Keratinocyte (primary cell): ENCODE results near the gene CDYL2. TPM values are rescaled to one million over a fixed set of nuclear protein-coding genes. Genes with fewer than 3 reads are reported as not detected.

Experiments
- DNase-seq: peaks from one replicate; pipeline ENCODE4 v3.0.0-alpha.2; 2011; ENCODE audit warnings: low read depth, missing footprints, low spot score
- FAIRE-seq: peaks from 2 replicates; lab custom pipeline; 2011; peaks lifted over from hg19 to GRCh38; lab: Jason Lieb, UNC
- H2AFZ ChIP-seq: 2 replicates; pipeline ENCODE4 v1.6.0; 2012; ENCODE audit warnings: low read length, control low read depth, inconsistent platforms; ENCODE audit not compliant: control insufficient read depth
- H3K27ac ChIP-seq: 2 replicates; pipeline ENCODE4 v1.5.1; 2011; ENCODE audit warnings: low read length; ENCODE audit not compliant: control insufficient read depth, insufficient read depth
- H3K27me3 ChIP-seq: 3 replicates; pipeline ENCODE4 v1.6.0; 2011; ENCODE audit warnings: low read length; ENCODE audit not compliant: control insufficient read depth, insufficient read depth; ENCODE audit errors: extremely low read depth
- H3K36me3 ChIP-seq, 2 experiments: 2 replicates in 1 of 2; 3 replicates in 1 of 2; pipeline ENCODE4 v1.5.1; 2011; ENCODE audit warnings: low read length in 2 of 2, mild to moderate bottlenecking in 1 of 2; ENCODE audit not compliant: control insufficient read depth in 2 of 2, insufficient read depth in 2 of 2; ENCODE audit errors: extremely low read depth in 1 of 2
- H3K4me1 ChIP-seq: 3 replicates; pipeline ENCODE4 v1.5.1; 2011; ENCODE audit warnings: low read length; ENCODE audit not compliant: control insufficient read depth, insufficient read depth; ENCODE audit errors: extremely low read depth
- H3K4me2 ChIP-seq: 3 replicates; pipeline ENCODE4 v1.6.0; 2011; ENCODE audit warnings: low read depth, low read length; ENCODE audit not compliant: control insufficient read depth, insufficient read depth; ENCODE audit errors: extremely low read depth
- H3K4me3 ChIP-seq, 3 experiments: fragments of 200-600 bp in 1 of 3; sonication (generic) in 1 of 3; 2 replicates in 2 of 3; 3 replicates in 1 of 3; pipeline ENCODE4 v1.5.1; 2011 to 2016; ENCODE audit warnings: low read length in 3 of 3, mild to moderate bottlenecking in 3 of 3, control low read depth in 2 of 3, inconsistent platforms in 1 of 3, low read depth in 1 of 3, mixed read lengths in 1 of 3, mixed run types in 1 of 3, moderate library complexity in 1 of 3; ENCODE audit not compliant: control insufficient read depth in 2 of 3, insufficient read depth in 2 of 3; ENCODE audit errors: extremely low read depth in 1 of 3
- H3K79me2 ChIP-seq: 2 replicates; pipeline ENCODE4 v1.6.0; 2012; ENCODE audit warnings: low read length; ENCODE audit not compliant: control insufficient read depth, insufficient read depth
- H3K9ac ChIP-seq: 3 replicates; pipeline ENCODE4 v1.6.0; 2011; ENCODE audit warnings: low read length; ENCODE audit not compliant: control insufficient read depth, insufficient read depth; ENCODE audit errors: extremely low read depth
- H3K9me1 ChIP-seq: 3 replicates; pipeline ENCODE4 v1.6.0; 2011; ENCODE audit warnings: low read length; ENCODE audit not compliant: control insufficient read depth, insufficient read depth; ENCODE audit errors: extremely low read depth
- H3K9me3 ChIP-seq: 2 replicates; pipeline ENCODE4 v1.5.1; 2012; ENCODE audit warnings: low read depth, low read length; ENCODE audit not compliant: control insufficient read depth
- H4K20me1 ChIP-seq: 3 replicates; pipeline ENCODE4 v1.6.0; 2011; ENCODE audit warnings: low read length; ENCODE audit not compliant: control insufficient read depth, insufficient read depth; ENCODE audit errors: extremely low read depth
- CTCF ChIP-seq, 3 experiments: IDR thresholded peaks in 1 of 3; conservative IDR thresholded peaks in 1 of 3; optimal IDR thresholded peaks in 1 of 3; 2 replicates in 2 of 3; 3 replicates in 1 of 3; pipeline versions ENCODE3 to v1.5.1; 2011; ENCODE audit warnings: low read length in 3 of 3, mild to moderate bottlenecking in 3 of 3, moderate library complexity in 2 of 3, control low read depth in 1 of 3, inconsistent platforms in 1 of 3; ENCODE audit not compliant: insufficient read depth in 2 of 3; ENCODE audit errors: extremely low read depth in 1 of 3
- EZH2 ChIP-seq: IDR thresholded peaks from one replicate; pipeline ENCODE4 v1.6.1; 2012; ENCODE audit warnings: inconsistent platforms, mild to moderate bottlenecking, low read length, moderate library complexity
- dilution Hi-C: fragments of 300-500 bp; cut with MboI; formaldehyde crosslinking; loops from one replicate; pipeline ENCODE4 v1.7.0; 2020; ENCODE audit warnings: low sequenced_read_pairs; ENCODE audit not compliant: extremely low pct_ligation_motif_present
- polyA plus RNA-seq, 5 experiments: library from polyadenylated mRNA; depleted of rRNA in 3 of 5; stranded (reverse) in 3 of 5; stranded (forward) in 1 of 5; unstranded in 1 of 5; fragments of >200 nt; gene quantifications; 1 replicate in 1 of 5; 2 replicates in 3 of 5; 3 replicates in 1 of 5; pipeline versions ENCODE4 v1.2.1 to v1.2.3, GENCODE V29; 2011 to 2012; ENCODE audit warnings: missing spikeins in 2 of 5, low read depth in 1 of 5, low replicate concordance in 1 of 5

Gene CDYL2
- polyA plus RNA-seq, 1 donor (not counting 4 experiments of a cell fraction or from before 2014, with no cell fraction given) = 2.0 TPM

GRCh38 chr16:80846275-80846674 lies 41.9 kb upstream of the CDYL2 start:
- no peak for TF ChIP-seq EZH2
- no peak for TF ChIP-seq CTCF (optimal IDR thresholded peaks at IDR 0.05 in 1 of 3, IDR thresholded peaks at IDR 0.05 in 1 of 3, conservative IDR thresholded peaks at IDR 0.05 in 1 of 3; ENCODE audit: extremely low read depth in 1 of 3, insufficient read depth in 2 of 3, low read length in 3 of 3)
- no peaks in the 10 kb centered on the region for H3K9me1 ChIP-seq
- no peak overlapping the region for H3K4me2 ChIP-seq
- no peak overlapping the region for H2AFZ ChIP-seq
- H3K4me1 ChIP-seq = no peaks in the 10 kb centered on the region
- dilution Hi-C loops = no loop called here
- no peaks in the 10 kb centered on the region for H4K20me1 ChIP-seq
- no peaks in the 10 kb centered on the region for H3K9me3 ChIP-seq
- no peak overlapping the region for H3K4me3 ChIP-seq
- no peak overlapping the region for H3K9ac ChIP-seq
- no peak for FAIRE-seq
- H3K27me3 ChIP-seq = no peaks in the 10 kb centered on the region
- no peaks in the 10 kb centered on the region for H3K36me3 ChIP-seq
- H3K79me2 ChIP-seq = no peaks in the 10 kb centered on the region
- H3K27ac ChIP-seq = no peak overlapping the region
- no peak for DNase-seq

- no peak overlapping the region for H3K27ac ChIP-seq
- no peak overlapping the region for H2AFZ ChIP-seq
- no peaks in the 10 kb centered on the region for H3K36me3 ChIP-seq
- H4K20me1 ChIP-seq = no peaks in the 10 kb centered on the region
- no peaks in the 10 kb centered on the region for H3K9me1 ChIP-seq
- no peak for FAIRE-seq
- TF ChIP-seq EZH2 = no peak
- no peak for TF ChIP-seq CTCF (optimal IDR thresholded peaks at IDR 0.05 in 1 of 3, IDR thresholded peaks at IDR 0.05 in 1 of 3, conservative IDR thresholded peaks at IDR 0.05 in 1 of 3; ENCODE audit: extremely low read depth in 1 of 3, insufficient read depth in 2 of 3, low read length in 3 of 3)
- no peak overlapping the region for H3K4me2 ChIP-seq
- no peak overlapping the region for H3K4me3 ChIP-seq
- H3K79me2 ChIP-seq = no peaks in the 10 kb centered on the region
- no peak for DNase-seq
- no peaks in the 10 kb centered on the region for H3K4me1 ChIP-seq
- H3K9ac ChIP-seq = no peak overlapping the region
- no peaks in the 10 kb centered on the region for H3K9me3 ChIP-seq
- H3K27me3 ChIP-seq = no peaks in the 10 kb centered on the region
- dilution Hi-C loops = no loop called here
These were observed 40.0 kb upstream of the CDYL2 start for GRCh38 chr16:80844395-80844794.
